Neuronal stem cell (in vitro differentiated cells): ENCODE measurements around the gene GSTP1.
"Not testable (repeated sequence)": the region's sequence is repeated elsewhere in the genome, so short reads cannot be mapped to it uniquely, and the experiment has no call there.

Experiments used
- DNase-seq: peaks from one replicate; pipeline ENCODE4 v3.0.0-alpha.2; 2013; ENCODE audit warnings: low spot score
- H2AFZ ChIP-seq: one replicate; pipeline ENCODE4 v1.6.1; 2013; ENCODE audit warnings: mild to moderate bottlenecking, low read length, inconsistent platforms
- H2AK5ac ChIP-seq: 2 replicates; pipeline ENCODE4 v1.6.1; 2013; ENCODE audit warnings: low read depth, mild to moderate bottlenecking, inconsistent platforms, low read length, moderate library complexity, mixed read lengths
- H2BK120ac ChIP-seq: 2 replicates; pipeline ENCODE4 v1.6.1; 2013; ENCODE audit warnings: low read depth, mild to moderate bottlenecking, inconsistent platforms, low read length, moderate library complexity, mixed read lengths
- H2BK12ac ChIP-seq: one replicate; pipeline ENCODE4 v1.6.1; 2013; ENCODE audit warnings: low read length, inconsistent platforms
- H2BK15ac ChIP-seq: 2 replicates; pipeline ENCODE4 v1.6.1; 2013; ENCODE audit warnings: mild to moderate bottlenecking, low read length, inconsistent platforms, mixed read lengths
- H2BK5ac ChIP-seq: one replicate; pipeline ENCODE4 v1.6.1; 2013; ENCODE audit warnings: inconsistent platforms, mild to moderate bottlenecking, low read length, moderate library complexity
- H3K14ac ChIP-seq: one replicate; pipeline ENCODE4 v1.6.1; 2013; ENCODE audit warnings: low read length, inconsistent platforms
- H3K18ac ChIP-seq: 2 replicates; pipeline ENCODE4 v1.6.1; 2013; ENCODE audit warnings: low read length, inconsistent platforms
- H3K23ac ChIP-seq: 2 replicates; pipeline ENCODE4 v1.6.1; 2013; ENCODE audit warnings: low read depth, mild to moderate bottlenecking, mixed read lengths, low read length, inconsistent platforms; ENCODE audit not compliant: poor library complexity
- H3K27ac ChIP-seq: replicated peaks from 3 replicates; pipeline ENCODE4 v1.5.1; 2013; ENCODE audit warnings: low read length, inconsistent platforms
- H3K27me3 ChIP-seq, 3 experiments: 2 replicates each; pipeline ENCODE4 v1.6.1; 2013; ENCODE audit warnings: low read length in 3 of 3, mild to moderate bottlenecking in 2 of 3, inconsistent platforms in 1 of 3, low read depth in 1 of 3, mixed read lengths in 1 of 3, moderate library complexity in 1 of 3; ENCODE audit not compliant: control insufficient read depth in 3 of 3, insufficient read depth in 3 of 3
- H3K36me3 ChIP-seq, 2 donors: replicated peaks in 1 of 2; 2 replicates each; pipeline ENCODE4 v1.6.1; 2013; ENCODE audit warnings: low read length in 2 of 2; ENCODE audit not compliant: control insufficient read depth in 2 of 2, insufficient read depth in 2 of 2
- H3K4ac ChIP-seq: 2 replicates; pipeline ENCODE4 v1.6.1; 2013; ENCODE audit warnings: inconsistent platforms, mild to moderate bottlenecking, low read length, moderate library complexity
- H3K4me1 ChIP-seq, 2 donors: 1 replicate in 1 of 2; 2 replicates in 1 of 2; pipeline ENCODE4 v1.6.1; 2013; ENCODE audit warnings: low read length in 2 of 2, low read depth in 1 of 2; ENCODE audit not compliant: control insufficient read depth in 2 of 2, insufficient read depth in 1 of 2
- H3K4me2 ChIP-seq: one replicate; pipeline ENCODE4 v1.6.1; 2013; ENCODE audit warnings: mild to moderate bottlenecking, low read length, inconsistent platforms; ENCODE audit not compliant: insufficient read depth, poor library complexity, severe bottlenecking
- H3K4me3 ChIP-seq, 2 donors: 2 replicates each; pipeline ENCODE4 v1.5.1; 2013; ENCODE audit warnings: low read length in 2 of 2, mild to moderate bottlenecking in 2 of 2, inconsistent platforms in 1 of 2, moderate library complexity in 1 of 2
- H3K79me1 ChIP-seq: one replicate; pipeline ENCODE4 v1.6.1; 2013; ENCODE audit warnings: low read depth, mild to moderate bottlenecking, inconsistent platforms, low read length, moderate library complexity
- H3K9ac ChIP-seq: one replicate; pipeline ENCODE4 v1.6.1; 2013; ENCODE audit warnings: mild to moderate bottlenecking, low read depth, low read length, inconsistent platforms; ENCODE audit not compliant: poor library complexity
- H3K9me3 ChIP-seq, 2 donors: replicated peaks in 1 of 2; 2 replicates each; pipeline versions ENCODE3 to v1.6.1; 2013; ENCODE audit warnings: low read length in 2 of 2, mild to moderate bottlenecking in 2 of 2, inconsistent platforms in 1 of 2, low read depth in 1 of 2, mixed read lengths in 1 of 2, moderate library complexity in 1 of 2; ENCODE audit not compliant: control insufficient read depth in 2 of 2, insufficient read depth in 1 of 2
- H4K8ac ChIP-seq: one replicate; pipeline ENCODE4 v1.6.1; 2013; ENCODE audit warnings: low read depth, mild to moderate bottlenecking, inconsistent platforms, low read length, moderate library complexity
- H4K91ac ChIP-seq: one replicate; pipeline ENCODE4 v1.6.1; 2013; ENCODE audit warnings: low read length, low read depth, mild to moderate bottlenecking, inconsistent platforms; ENCODE audit not compliant: poor library complexity
- WGBS, 2 donors: extraction: QIAGEN DNeasy Blood & Tissue Kit; methylation state at CpG; one replicate each; pipeline ENCODE4 v1.1.7; 2013; ENCODE audit warnings: missing lambda C conversion rate in 2 of 2, mixed read lengths in 1 of 2; ENCODE audit not compliant: insufficient read length in 2 of 2, insufficient replicate concordance in 1 of 2; ENCODE audit errors: extremely low coverage in 2 of 2; 5-methylcytosine and 5-hydroxymethylcytosine counted together

The GSTP1 gene

DNA sequence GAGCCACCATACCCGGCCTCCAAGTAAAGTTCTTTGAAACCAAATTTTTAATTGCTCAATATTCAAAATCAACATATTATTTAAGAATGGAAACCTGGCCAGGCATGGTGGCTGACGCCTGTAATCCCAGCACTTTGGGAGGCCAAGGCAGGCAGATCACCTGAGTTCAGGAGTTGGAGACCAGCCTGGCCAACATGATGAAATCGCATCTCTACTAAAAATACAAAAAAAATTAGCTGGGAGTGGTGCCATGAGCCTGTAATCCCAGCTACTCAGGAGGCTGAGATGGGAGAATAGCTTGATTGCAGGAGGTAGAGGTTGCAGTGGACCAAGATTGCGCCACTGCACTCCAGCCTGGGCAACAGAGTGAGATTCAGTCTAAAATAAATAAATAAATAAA is 35.5 kb upstream of the GSTP1 start:
- not testable (repeated sequence) for H3K27ac ChIP-seq, H2BK120ac ChIP-seq, H2BK12ac ChIP-seq, H3K4me1 ChIP-seq, H4K8ac ChIP-seq, H3K79me1 ChIP-seq, DNase-seq, H3K18ac ChIP-seq, H3K4ac ChIP-seq, H3K14ac ChIP-seq, H2BK5ac ChIP-seq, H2AFZ ChIP-seq, H3K9me3 ChIP-seq, H3K4me2 ChIP-seq, H4K91ac ChIP-seq, H3K27me3 ChIP-seq, H3K23ac ChIP-seq, H3K36me3 ChIP-seq, H2AK5ac ChIP-seq, H3K4me3 ChIP-seq, H2BK15ac ChIP-seq, H3K9ac ChIP-seq
- no CpG with 5 or more reads among the region's 4 CpGs for WGBS, 2 donors

DNA sequence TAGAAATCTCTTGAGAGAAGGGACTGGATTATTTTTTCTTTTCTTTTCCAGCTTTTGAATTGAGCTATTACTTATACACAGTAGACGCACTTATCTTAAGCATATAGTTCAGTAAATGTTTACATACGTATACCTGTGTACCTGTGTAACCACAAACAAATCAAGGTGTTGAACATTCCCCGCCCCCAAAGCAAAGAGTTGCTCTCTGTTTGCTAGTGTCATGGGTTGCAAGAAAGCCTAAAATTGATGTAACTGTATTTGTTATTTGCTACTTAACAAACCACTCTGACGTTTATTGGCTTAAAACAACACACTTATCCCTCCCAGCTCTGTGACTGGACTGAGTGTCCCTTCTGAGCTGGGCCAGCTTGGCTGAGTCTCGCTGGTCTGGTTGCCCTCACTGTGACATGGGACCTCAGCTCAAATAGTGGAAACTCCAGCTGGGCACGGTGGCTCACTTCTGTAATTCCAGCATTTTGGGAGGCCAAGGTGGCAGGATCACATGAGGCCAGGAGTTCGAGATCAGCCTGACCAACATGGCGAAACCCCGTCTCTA is 35.0 kb upstream of the GSTP1 start:
- Histone ChIP-seq H3K9ac (no peak overlapping the region), H3K27me3 (peaks cover 0 to 10% (median 0%) of the 10 kb centered on the region in 3 experiments), H4K8ac (no peak overlapping the region), H3K14ac (no peak overlapping the region), H3K9me3 (peaks cover 2 to 8% of the 10 kb centered on the region in 2 donors), H2BK12ac (no peak overlapping the region), H3K4me3 (no peak overlapping the region), H2AFZ (no peak overlapping the region), H3K79me1 (no peaks in the 10 kb centered on the region), H4K91ac (no peak overlapping the region), H3K23ac (no peak overlapping the region), H2AK5ac (no peak overlapping the region), H2BK120ac (no peak overlapping the region), H3K36me3 (no peaks in the 10 kb centered on the region), H2BK5ac (no peak overlapping the region), H3K27ac (no peak overlapping the region), H3K4ac (no peak overlapping the region), H3K4me1 (no peaks in the 10 kb centered on the region), H3K4me2 (no peak overlapping the region), H2BK15ac (no peak overlapping the region), H3K18ac (no peak overlapping the region)
- no peak for DNase-seq
- WGBS, 2 donors, result no CpG with 5 or more reads among the region's 9 CpGs

DNA sequence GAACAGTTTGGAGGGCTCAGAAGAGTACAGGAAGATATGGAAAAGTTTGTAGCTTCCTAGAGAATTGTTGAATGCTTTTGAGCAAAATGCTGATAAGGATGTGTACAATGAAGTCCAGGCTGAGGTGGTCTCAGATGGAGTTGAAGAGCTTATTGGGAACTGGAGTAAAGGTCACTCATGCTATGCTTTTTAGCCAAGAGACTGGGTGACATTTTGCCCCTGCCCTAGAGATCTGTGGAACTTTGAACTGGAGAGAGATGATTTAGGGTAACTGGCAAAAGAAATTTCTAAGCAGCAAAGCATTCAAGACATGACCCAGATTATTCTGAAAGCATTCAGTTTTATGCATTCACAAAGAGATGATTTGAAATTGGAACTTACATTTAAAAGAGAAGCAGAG is 32.5 kb upstream of the GSTP1 start:
- Histone ChIP-seq H3K14ac (no peak overlapping the region), H3K36me3 (no peaks in the 10 kb centered on the region), H3K27ac (no peak overlapping the region), H3K18ac (no peak overlapping the region), H2BK12ac (no peak overlapping the region), H3K4me3 (no peak overlapping the region), H2BK120ac (no peak overlapping the region), H4K91ac (no peak overlapping the region), H3K9me3 (peaks cover 2 to 8% of the 10 kb centered on the region in 2 donors), H3K79me1 (no peaks in the 10 kb centered on the region), H2BK5ac (no peak overlapping the region), H2AFZ (no peak overlapping the region), H2AK5ac (no peak overlapping the region), H3K4ac (no peak overlapping the region), H2BK15ac (no peak overlapping the region), H3K23ac (no peak overlapping the region), H3K27me3 (peaks cover 0 to 4% (median 0%) of the 10 kb centered on the region in 3 experiments), H4K8ac (no peak overlapping the region), H3K9ac (no peak overlapping the region), H3K4me2 (no peak overlapping the region), H3K4me1 (no peaks in the 10 kb centered on the region)
- DNase-seq, result no peak

DNA sequence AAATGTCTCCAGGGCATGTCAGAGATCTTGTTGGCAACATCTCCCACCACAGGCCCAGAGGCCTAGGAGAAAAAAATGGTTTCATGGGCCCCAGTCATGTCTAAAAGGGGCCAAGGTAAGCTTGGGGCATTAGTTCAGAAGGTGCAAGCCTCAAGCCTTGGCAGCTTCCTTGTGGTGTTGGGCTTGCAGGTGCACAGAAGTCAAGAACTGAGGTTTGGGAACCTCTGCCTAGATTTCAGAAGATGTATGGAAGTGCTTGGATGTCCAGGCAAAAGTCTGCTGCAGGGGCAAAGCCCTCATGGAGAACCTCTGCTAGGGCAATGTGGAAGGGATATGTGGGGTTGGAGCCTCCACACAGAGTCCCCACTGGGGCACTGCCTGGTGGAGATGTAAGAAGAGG is 31.9 kb upstream of the GSTP1 start:
- H3K23ac ChIP-seq, H3K14ac ChIP-seq, H2BK15ac ChIP-seq, H3K4me3 ChIP-seq, H3K4me1 ChIP-seq, H3K36me3 ChIP-seq, H2BK5ac ChIP-seq, H3K9ac ChIP-seq, H2AFZ ChIP-seq, DNase-seq, H4K8ac ChIP-seq, H3K9me3 ChIP-seq, H3K27me3 ChIP-seq, H2AK5ac ChIP-seq, H3K4ac ChIP-seq, H2BK120ac ChIP-seq, H2BK12ac ChIP-seq, H4K91ac ChIP-seq, H3K27ac ChIP-seq, H3K4me2 ChIP-seq, H3K79me1 ChIP-seq, H3K18ac ChIP-seq: not testable (repeated sequence)
